ENCODE data around the gene GPT2.

The GPT2 gene

GRCh38 chr16:46975908-46976470, 91.8 kb downstream of the GPT2 start:
- H3K4me3 ChIP-seq (ENCODE audit: low read depth, low read length) = no peak overlapping the region
- no peak for DNase-seq (ENCODE audit: low read depth, low spot score)
- no peak for TF ChIP-seq CTCF (IDR thresholded peaks at IDR 0.05; ENCODE audit: low read depth, low read length)
- in situ Hi-C loops (cut with HindIII; ENCODE audit: low sequenced_read_pairs) = no loop called here

GRCh38 chr16:46976550-46976949, 92.4 kb downstream of the GPT2 start:
- DNase-seq (ENCODE audit: low read depth, low spot score) = no peak
- in situ Hi-C loops (cut with HindIII; ENCODE audit: low sequenced_read_pairs) = no loop called here
- no peak overlapping the region for H3K4me3 ChIP-seq (ENCODE audit: low read depth, low read length)
- no peak for TF ChIP-seq CTCF (IDR thresholded peaks at IDR 0.05; ENCODE audit: low read depth, low read length)

All from astrocyte of the spinal cord (primary cell).